K562 (cell line): ENCODE results near the gene RBMXL2. TPM values are rescaled to one million over a fixed set of nuclear protein-coding genes. Genes with fewer than 3 reads are reported as not detected.

Experiments used
- ATAC-seq: fragments of 200-7000 bp; cut with Tn5 transposase; 3 replicates; pipeline ENCODE4 v1.9.1; 2020; ENCODE audit warnings: moderate library complexity
- BruUV-seq: library from RNA; stranded (reverse); fragments of 400-500 nt; replicated peaks from 2 replicates; lab custom pipeline; 2021; lab: Mats Ljungman, UMichigan
- CTCF ChIA-PET: fragments of 300-600 bp; formaldehyde crosslinking; extraction: SDS; loops from one replicate; lab custom pipeline; 2021; ENCODE audit warnings: low intra/inter-chr PET ratio; lab: Yijun Ruan, JAX
- POLR2A ChIA-PET: fragments of 300-600, 350-650 bp; sonication (Branson Sonifier 250); formaldehyde crosslinking; extraction: SDS; loops from one replicate; lab custom pipeline; 2021; ENCODE audit warnings: antibody characterized with exemption, inconsistent platforms; lab: Yijun Ruan, JAX
- DNase-seq, 4 experiments: peaks; one replicate each; pipeline versions ENCODE4 v3.0.0 to v3.0.0-alpha.2; 2011 to 2018; ENCODE audit warnings: low spot score in 3 of 4, mixed read lengths in 3 of 4; ENCODE audit errors: extremely low read depth in 1 of 4
- FAIRE-seq: peaks from 2 replicates; lab custom pipeline; 2011; peaks lifted over from hg19 to GRCh38; lab: Jason Lieb, UNC
- H2AFZ ChIP-seq: 2 replicates; pipeline ENCODE4 v1.6.0; 2011; ENCODE audit warnings: low read depth, low read length, control low read depth, inconsistent platforms
- H3K27ac ChIP-seq: fragments of 200-600 bp; 3 replicates; pipeline ENCODE4 v1.8.0; 2011; ENCODE audit warnings: low read depth, mild to moderate bottlenecking, control low read depth, inconsistent platforms, low read length, moderate library complexity, mixed read lengths; ENCODE audit errors: extremely low read depth
- H3K27me3 ChIP-seq, 2 experiments: fragments of 300-600 bp in 1 of 2; 2 replicates in 1 of 2; 3 replicates in 1 of 2; pipeline versions ENCODE4 v1.6.0 to v1.8.0; 2011; ENCODE audit warnings: inconsistent platforms in 2 of 2, low read length in 2 of 2, mild to moderate bottlenecking in 1 of 2, mixed read lengths in 1 of 2, moderate library complexity in 1 of 2; ENCODE audit not compliant: control insufficient read depth in 2 of 2, insufficient read depth in 2 of 2
- H3K36me3 ChIP-seq: fragments of 300-600 bp; 3 replicates; pipeline ENCODE4 v1.8.0; 2011; ENCODE audit warnings: mild to moderate bottlenecking, low read length, inconsistent platforms; ENCODE audit not compliant: control insufficient read depth, insufficient read depth
- H3K4me1 ChIP-seq, 2 experiments: fragments of 200-600 bp in 1 of 2; replicated peaks in 1 of 2; 2 replicates in 1 of 2; 3 replicates in 1 of 2; pipeline versions ENCODE4 v1.5.1 to v1.8.0; 2011; ENCODE audit warnings: inconsistent platforms in 2 of 2, low read length in 2 of 2, mild to moderate bottlenecking in 1 of 2, mixed read lengths in 1 of 2, moderate library complexity in 1 of 2; ENCODE audit not compliant: control insufficient read depth in 2 of 2, insufficient read depth in 2 of 2
- H3K4me2 ChIP-seq: 2 replicates; pipeline ENCODE4 v1.6.1; 2011; ENCODE audit warnings: low read length, control low read depth, inconsistent platforms, mixed read lengths; ENCODE audit not compliant: insufficient read depth
- H3K4me3 ChIP-seq: fragments of 200-600 bp; sonication (generic), shearing (Covaris generic); 2 replicates; pipeline ENCODE4 v1.5.1; 2016; ENCODE audit warnings: control low read depth, inconsistent platforms
- H3K79me2 ChIP-seq: fragments of 200-600 bp; 3 replicates; pipeline ENCODE4 v1.8.0; 2011; ENCODE audit warnings: low read length, inconsistent platforms; ENCODE audit not compliant: control insufficient read depth, insufficient read depth
- H3K9ac ChIP-seq, 2 experiments: 2 replicates each; pipeline versions ENCODE4 v1.6.0 to v1.6.1; 2011; ENCODE audit warnings: low read depth in 2 of 2, low read length in 2 of 2, control low read depth in 1 of 2, inconsistent platforms in 1 of 2, mild to moderate bottlenecking in 1 of 2, mixed read lengths in 1 of 2; ENCODE audit not compliant: insufficient read depth in 1 of 2
- H3K9me1 ChIP-seq: one replicate; pipeline ENCODE4 v1.6.0; 2011; ENCODE audit warnings: inconsistent platforms, mild to moderate bottlenecking, low read length, moderate library complexity; ENCODE audit not compliant: control insufficient read depth, insufficient read depth
- H3K9me3 ChIP-seq: replicated peaks from 2 replicates; pipeline ENCODE4 v1.5.1; 2011; ENCODE audit warnings: low read depth, low read length, inconsistent platforms; ENCODE audit not compliant: control insufficient read depth, insufficient read depth
- H4K20me1 ChIP-seq: replicated peaks from 2 replicates; pipeline ENCODE4 v1.6.1; 2011; ENCODE audit warnings: low read length, inconsistent platforms, mixed read lengths; ENCODE audit not compliant: control insufficient read depth, insufficient read depth
- ARID3B ChIP-seq: fragments of 250-450 bp; sonication (Bioruptor Pico); IDR thresholded peaks from 2 replicates; pipeline ENCODE4 v1.4.0; 2020; ENCODE audit warnings: borderline replicate concordance
- DMBX1 ChIP-seq: fragments of 250-450 bp; sonication (Bioruptor Pico); IDR thresholded peaks from 2 replicates; pipeline ENCODE4 v1.8.0; 2022; ENCODE audit warnings: inconsistent platforms, mild to moderate bottlenecking, moderate library complexity, borderline replicate concordance
- KLF16 ChIP-seq: IDR thresholded peaks from 2 replicates; pipeline ENCODE4 v1.6.1; 2016; ENCODE audit warnings: antibody characterized with exemption
- WGBS: fragments of 100-300 bp; shearing (Covaris generic); methylation state at CpG from one replicate; pipeline ENCODE4 v1.1.6; 2016; ENCODE audit warnings: low coverage, mixed read lengths; ENCODE audit not compliant: insufficient coverage; ENCODE audit errors: missing lambda C conversion rate; 5-methylcytosine and 5-hydroxymethylcytosine counted together
- in situ Hi-C: fragments of 300-500 bp; cut with MboI; formaldehyde crosslinking; loops from 4 replicates; pipeline ENCODE4 v1.15.0; 2018; ENCODE audit warnings: inconsistent platforms, mixed read lengths
- intact Hi-C: fragments of 100-400 bp; cut with micrococcal nuclease; formaldehyde crosslinking; loops from 2 replicates; pipeline ENCODE4 v1.14.2; 2022
- polyA plus RNA-seq, 8 experiments: library from polyadenylated mRNA; depleted of rRNA in 4 of 8; stranded (reverse) in 5 of 8; unstranded in 3 of 8; fragments of >200 nt; fragmentation: Nextera tagmentation in 2 of 8; fragmentation: Illumina TruSeq in 1 of 8; extraction: Ambion mirVana in 2 of 8; extraction: Trizol in 1 of 8; gene quantifications; 2 replicates each; pipeline versions ENCODE4 v1.2.1 to v1.2.3, GENCODE V29; 2011 to 2014; ENCODE audit warnings: inconsistent platforms in 1 of 8, missing spikeins in 1 of 8
- total RNA-seq, 7 experiments: library from RNA; depleted of rRNA in 6 of 7; stranded (reverse); fragments of >200 nt in 6 of 7; fragmentation: Illumina TruSeq in 2 of 7; extraction: Trizol in 2 of 7; gene quantifications; 2 replicates each; pipeline versions ENCODE4 v1.2.1 to v1.2.3, GENCODE V29; 2011 to 2021; ENCODE audit warnings: low replicate concordance in 1 of 7

RBMXL2 gene
- total and polyA plus RNA-seq, 9 of the 15 experiments (the other 6 are each of a cell fraction or from before 2014, with no cell fraction given), result 0.07 to 0.45 (median 0.21) TPM; not detected in 3

- no TSS peak for BruUV-seq
- Histone ChIP-seq H3K4me2 (no peak overlapping the region), H3K9ac (no peak overlapping the region), H3K4me1 (no peaks in the 10 kb centered on the region), H3K9me1 (no peaks in the 10 kb centered on the region), H3K27ac (no peak overlapping the region), H3K36me3 (no peaks in the 10 kb centered on the region), H4K20me1 (no peaks in the 10 kb centered on the region), H3K9me3 (no peaks in the 10 kb centered on the region), H3K27me3 (no peaks in the 10 kb centered on the region), H3K79me2 (no peaks in the 10 kb centered on the region), H3K4me3 (no peak overlapping the region), H2AFZ (no peak overlapping the region)
- ChIA-PET CTCF (interaction anchor here (0.5 kb wide), 1 partner anchor 246 kb away, joined by 4 read pairs; no protein-coding TSS in a partner anchor), POLR2A (no interaction called here)
- in situ Hi-C loops, result no loop called here
- DNase-seq, result no peak
- 0% methylated on average over 1 of the region's 1 CpG for WGBS
- intact Hi-C loops, result no loop called here
- ATAC-seq, result no peak
- TF ChIP-seq ARID3B (CRISPR knock-in tag), result no peak
- no peak for FAIRE-seq
These were observed 27.0 kb downstream of the RBMXL2 start for GRCh38 chr11:7115780-7116179.

- WGBS, result 3% methylated on average over 3 of the region's 3 CpGs
- intact Hi-C loops, result no loop called here
These were observed 27.6 kb downstream of the RBMXL2 start for GRCh38 chr11:7116370-7116769.

More at GRCh38 chr11:7116370-7116769, 27.6 kb downstream of the RBMXL2 start:
- in situ Hi-C loops, result no loop called here
- ATAC-seq, result no peak
- Histone ChIP-seq H3K27me3 (no peaks in the 10 kb centered on the region), H3K4me2 (no peak overlapping the region), H3K9me1 (no peaks in the 10 kb centered on the region), H3K9me3 (no peaks in the 10 kb centered on the region), H3K79me2 (no peaks in the 10 kb centered on the region), H3K4me1 (no peaks in the 10 kb centered on the region)
- no peak for FAIRE-seq
- POLR2A ChIA-PET, result no interaction called here
- no peak for DNase-seq
- BruUV-seq, result no TSS peak
- TF ChIP-seq KLF16 (no peak), DMBX1 (CRISPR knock-in tag) (no peak)
- TF ChIP-seq, all 486 proteins: peak for 0
- H2AFZ ChIP-seq, result no peak overlapping the region
- no peak overlapping the region for H3K9ac ChIP-seq
- H3K27ac ChIP-seq, result no peak overlapping the region
- H3K36me3 ChIP-seq, result no peaks in the 10 kb centered on the region
- no peak overlapping the region for H3K4me3 ChIP-seq
- no peaks in the 10 kb centered on the region for H4K20me1 ChIP-seq
- CTCF ChIA-PET, result interaction anchor here (0.5 kb wide), 1 partner anchor 246 kb away, joined by 4 read pairs; no protein-coding TSS in a partner anchor
